Astrocyte (in vitro differentiated cells and primary cell): ENCODE data around the gene SPNS2.
A peak's percentile ranks its signal among the peaks of the same experiment; 100 is the strongest.

Source experiments
- EZH2 ChIP-seq: IDR thresholded peaks from 2 replicates; pipeline ENCODE4 v1.6.1; 2012; ENCODE audit warnings: mild to moderate bottlenecking, low read length, inconsistent platforms; ENCODE audit not compliant: insufficient read depth
- TF ChIP-seq, protein P1 (sequence below): IDR thresholded peaks from 2 replicates; pipeline ENCODE4 v1.5.1; 2011; ENCODE audit warnings: low read depth, mild to moderate bottlenecking, inconsistent platforms, low read length, moderate library complexity; ENCODE audit not compliant: insufficient read depth

DNA sequence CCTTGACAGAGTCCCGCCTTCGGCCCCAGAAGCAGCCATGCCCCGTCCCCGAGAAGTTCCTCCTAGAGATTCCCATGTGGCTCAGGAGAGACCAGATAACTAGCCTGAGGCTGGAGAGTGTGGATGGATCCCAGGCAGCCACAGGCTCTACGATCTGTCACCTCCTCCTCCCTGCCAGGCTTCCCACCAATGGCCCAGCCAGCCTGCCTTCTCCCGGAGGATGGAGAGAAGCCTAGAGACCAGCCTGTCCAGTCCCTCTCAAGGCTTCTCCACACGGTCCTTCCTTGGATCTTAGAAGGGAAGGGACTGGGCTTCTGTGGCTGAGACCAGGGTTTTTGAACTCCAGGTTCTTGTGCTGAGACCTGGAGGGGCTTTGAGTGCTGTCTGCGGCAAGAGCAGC, 84.0 kb downstream of the SPNS2 start:
- TF ChIP-seq, protein P1, sequence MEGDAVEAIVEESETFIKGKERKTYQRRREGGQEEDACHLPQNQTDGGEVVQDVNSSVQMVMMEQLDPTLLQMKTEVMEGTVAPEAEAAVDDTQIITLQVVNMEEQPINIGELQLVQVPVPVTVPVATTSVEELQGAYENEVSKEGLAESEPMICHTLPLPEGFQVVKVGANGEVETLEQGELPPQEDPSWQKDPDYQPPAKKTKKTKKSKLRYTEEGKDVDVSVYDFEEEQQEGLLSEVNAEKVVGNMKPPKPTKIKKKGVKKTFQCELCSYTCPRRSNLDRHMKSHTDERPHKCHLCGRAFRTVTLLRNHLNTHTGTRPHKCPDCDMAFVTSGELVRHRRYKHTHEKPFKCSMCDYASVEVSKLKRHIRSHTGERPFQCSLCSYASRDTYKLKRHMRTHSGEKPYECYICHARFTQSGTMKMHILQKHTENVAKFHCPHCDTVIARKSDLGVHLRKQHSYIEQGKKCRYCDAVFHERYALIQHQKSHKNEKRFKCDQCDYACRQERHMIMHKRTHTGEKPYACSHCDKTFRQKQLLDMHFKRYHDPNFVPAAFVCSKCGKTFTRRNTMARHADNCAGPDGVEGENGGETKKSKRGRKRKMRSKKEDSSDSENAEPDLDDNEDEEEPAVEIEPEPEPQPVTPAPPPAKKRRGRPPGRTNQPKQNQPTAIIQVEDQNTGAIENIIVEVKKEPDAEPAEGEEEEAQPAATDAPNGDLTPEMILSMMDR = no peak
- TF ChIP-seq EZH2 = peak; percentile 39
